Adipocyte (in vitro differentiated cells): ENCODE measurements around the gene RGMB.

Experiments
- DNase-seq: peaks from one replicate; pipeline ENCODE4 v3.0.0-alpha.2; 2015; ENCODE audit warnings: low read depth
- H3K27me3 ChIP-seq: replicated peaks from 2 replicates; pipeline ENCODE4 v1.7.0; 2013; ENCODE audit warnings: mild to moderate bottlenecking, low read length, moderate library complexity; ENCODE audit not compliant: control insufficient read depth, insufficient read depth
- H3K36me3 ChIP-seq: 2 replicates; pipeline ENCODE4 v1.7.0; 2013; ENCODE audit warnings: low read length, mild to moderate bottlenecking, moderate library complexity; ENCODE audit not compliant: control insufficient read depth, insufficient read depth, severe bottlenecking
- H3K4me1 ChIP-seq: 2 replicates; pipeline ENCODE4 v1.7.0; 2013; ENCODE audit warnings: mild to moderate bottlenecking, low read length, moderate library complexity; ENCODE audit not compliant: control insufficient read depth, insufficient read depth
- H3K4me3 ChIP-seq: 2 replicates; pipeline ENCODE4 v1.7.0; 2013; ENCODE audit warnings: mild to moderate bottlenecking, low read length, moderate library complexity
- H3K9ac ChIP-seq: 2 replicates; pipeline ENCODE4 v1.7.0; 2013; ENCODE audit warnings: mild to moderate bottlenecking, low read length, moderate library complexity
- H3K9me3 ChIP-seq: 2 replicates; pipeline ENCODE4 v1.7.0; 2013; ENCODE audit warnings: mild to moderate bottlenecking, low read length, moderate library complexity; ENCODE audit not compliant: control insufficient read depth

The RGMB gene

GRCh38 chr5:98768160-98768959, 5.1 kb upstream of the RGMB start:
- peak overlapping the region; percentile 90 for H3K4me3 ChIP-seq
- no peaks in the 10 kb centered on the region for H3K9me3 ChIP-seq
- peaks cover 14% of the 10 kb centered on the region for H3K4me1 ChIP-seq
- H3K9ac ChIP-seq = peak overlapping the region; percentile 93
- H3K27me3 ChIP-seq = no peaks in the 10 kb centered on the region
- no peaks in the 10 kb centered on the region for H3K36me3 ChIP-seq
- DNase-seq = peak; percentile 89

- Histone ChIP-seq H3K9me3 (no peaks in the 10 kb centered on the region), H3K9ac (peak overlapping the region; percentile 93), H3K4me3 (peak overlapping the region; percentile 90), H3K27me3 (no peaks in the 10 kb centered on the region), H3K4me1 (peaks cover 14% of the 10 kb centered on the region), H3K36me3 (no peaks in the 10 kb centered on the region)
- DNase-seq = no peak
These were observed 4.6 kb upstream of the RGMB start for GRCh38 chr5:98768960-98769209.

- no peaks in the 10 kb centered on the region for H3K36me3 ChIP-seq
- H3K4me3 ChIP-seq = peak overlapping the region; percentile 90
- no peaks in the 10 kb centered on the region for H3K9me3 ChIP-seq
- peak; percentile 90 for DNase-seq
- H3K4me1 ChIP-seq = peaks cover 14% of the 10 kb centered on the region
- H3K9ac ChIP-seq = peak overlapping the region; percentile 93
- no peaks in the 10 kb centered on the region for H3K27me3 ChIP-seq
These were observed 4.1 kb upstream of the RGMB start for GRCh38 chr5:98769210-98769958.

DNA sequence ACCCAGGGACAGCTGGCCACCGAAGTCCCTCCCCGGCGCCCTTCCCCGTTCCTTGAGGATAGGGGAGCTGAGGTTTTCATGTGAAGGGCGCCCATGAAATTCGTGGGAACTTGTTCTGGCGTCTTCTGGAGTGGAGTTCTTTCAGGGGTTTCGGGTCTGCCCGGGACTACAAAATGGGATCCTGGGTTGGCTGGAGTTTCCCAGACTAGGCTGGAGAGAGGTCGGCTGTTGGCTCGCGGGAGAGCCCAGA, 3.6 kb upstream of the RGMB start:
- no peak for DNase-seq
- no peaks in the 10 kb centered on the region for H3K9me3 ChIP-seq
- H3K9ac ChIP-seq = peak overlapping the region; percentile 93
- peak overlapping the region; percentile 90 for H3K4me3 ChIP-seq
- H3K4me1 ChIP-seq = peaks cover 14% of the 10 kb centered on the region
- no peaks in the 10 kb centered on the region for H3K27me3 ChIP-seq
- H3K36me3 ChIP-seq = no peaks in the 10 kb centered on the region

- Histone ChIP-seq H3K36me3 (no peaks in the 10 kb centered on the region), H3K27me3 (no peaks in the 10 kb centered on the region), H3K4me3 (peak overlapping the region; percentile 90), H3K4me1 (peaks cover 15% of the 10 kb centered on the region), H3K9me3 (no peaks in the 10 kb centered on the region), H3K9ac (peak overlapping the region; percentile 93)
- DNase-seq = peak; percentile 78
These were observed 3.1 kb upstream of the RGMB start for GRCh38 chr5:98770209-98770910.

DNA sequence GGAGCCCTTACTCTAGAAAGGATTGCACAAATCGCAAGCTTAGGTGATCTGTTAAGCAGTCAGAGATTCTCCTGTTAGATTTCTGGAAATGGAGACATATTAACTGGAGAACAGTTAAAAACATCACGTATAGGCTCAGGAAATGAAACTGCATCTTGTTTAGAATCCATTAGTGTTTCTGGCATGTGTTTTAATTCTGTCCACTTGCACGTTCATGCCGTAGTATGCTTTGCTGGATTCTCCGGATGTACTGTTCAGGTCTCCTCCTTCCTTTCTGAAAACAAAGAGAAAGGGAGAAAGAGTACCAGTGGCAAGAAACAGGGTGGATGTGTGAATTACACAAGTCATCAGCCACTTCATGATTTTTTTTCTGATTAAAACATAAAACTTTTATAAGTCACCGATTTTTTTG, 2.5 kb upstream of the RGMB start:
- no peaks in the 10 kb centered on the region for H3K9me3 ChIP-seq
- H3K27me3 ChIP-seq = no peaks in the 10 kb centered on the region
- peaks cover 20% of the 10 kb centered on the region for H3K4me1 ChIP-seq
- H3K4me3 ChIP-seq = peak overlapping the region; percentile 90
- DNase-seq = no peak
- peaks cover 2% of the 10 kb centered on the region for H3K36me3 ChIP-seq
- peak overlapping the region; percentile 93 for H3K9ac ChIP-seq

GRCh38 chr5:98771382-98772109, 1.9 kb upstream of the RGMB start:
- H3K9me3 ChIP-seq = no peaks in the 10 kb centered on the region
- H3K4me1 ChIP-seq = peaks cover 27% of the 10 kb centered on the region
- DNase-seq = peak; percentile 97
- H3K36me3 ChIP-seq = peaks cover 3% of the 10 kb centered on the region
- H3K27me3 ChIP-seq = no peaks in the 10 kb centered on the region
- H3K9ac ChIP-seq = peak overlapping the region; percentile 93
- peak overlapping the region; percentile 90 for H3K4me3 ChIP-seq

DNA sequence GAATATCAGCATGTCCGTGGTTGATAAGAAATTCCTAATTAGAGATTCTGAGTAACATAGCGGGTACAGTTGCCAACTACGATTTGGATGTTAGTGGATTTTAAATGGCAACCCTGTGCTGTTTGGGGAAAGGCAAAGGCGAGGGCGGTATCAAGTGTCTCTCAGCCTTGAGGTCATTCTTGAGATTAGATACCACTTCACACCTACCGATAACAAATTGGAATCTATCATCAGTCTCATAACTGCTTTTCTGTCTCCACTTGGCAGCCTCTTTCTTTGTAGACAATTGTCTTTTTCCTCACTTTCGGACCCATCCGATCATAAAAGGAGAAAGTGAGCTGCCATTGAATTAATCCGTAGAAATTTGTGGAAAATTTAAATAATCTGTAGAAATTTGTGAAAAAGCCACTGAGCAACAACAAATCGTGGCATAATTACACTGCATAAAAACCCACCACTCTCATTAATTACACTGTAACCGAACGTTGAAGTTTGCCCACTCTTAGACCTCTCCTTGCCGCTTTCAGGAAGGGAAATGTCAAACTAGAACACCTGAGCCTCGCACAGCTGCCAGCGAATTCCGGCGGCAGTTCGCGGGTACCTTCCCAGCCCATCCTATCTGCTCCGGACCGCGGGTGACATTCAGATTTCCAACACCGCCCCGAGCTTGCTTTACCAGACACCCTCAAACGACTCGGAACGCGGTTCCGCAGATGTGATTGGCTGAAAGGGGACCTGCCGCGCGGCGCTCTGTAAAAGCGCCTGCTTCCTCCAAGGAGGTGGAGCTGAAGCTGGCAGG, 849 bp upstream of the RGMB start:
- peak overlapping the region; percentile 90 for H3K4me3 ChIP-seq
- DNase-seq = peak; percentile 91
- peaks cover 5% of the 10 kb centered on the region for H3K36me3 ChIP-seq
- no peaks in the 10 kb centered on the region for H3K9me3 ChIP-seq
- H3K4me1 ChIP-seq = peaks cover 34% of the 10 kb centered on the region
- peak overlapping the region; percentile 93 for H3K9ac ChIP-seq
- H3K27me3 ChIP-seq = no peaks in the 10 kb centered on the region

GRCh38 chr5:98773214-98773463, 324 bp upstream of the RGMB start:
- Histone ChIP-seq H3K4me3 (peak overlapping the region; percentile 90), H3K9ac (peak overlapping the region; percentile 93), H3K27me3 (no peaks in the 10 kb centered on the region), H3K9me3 (no peaks in the 10 kb centered on the region), H3K36me3 (peaks cover 5% of the 10 kb centered on the region), H3K4me1 (peaks cover 34% of the 10 kb centered on the region)
- DNase-seq = no peak

DNA sequence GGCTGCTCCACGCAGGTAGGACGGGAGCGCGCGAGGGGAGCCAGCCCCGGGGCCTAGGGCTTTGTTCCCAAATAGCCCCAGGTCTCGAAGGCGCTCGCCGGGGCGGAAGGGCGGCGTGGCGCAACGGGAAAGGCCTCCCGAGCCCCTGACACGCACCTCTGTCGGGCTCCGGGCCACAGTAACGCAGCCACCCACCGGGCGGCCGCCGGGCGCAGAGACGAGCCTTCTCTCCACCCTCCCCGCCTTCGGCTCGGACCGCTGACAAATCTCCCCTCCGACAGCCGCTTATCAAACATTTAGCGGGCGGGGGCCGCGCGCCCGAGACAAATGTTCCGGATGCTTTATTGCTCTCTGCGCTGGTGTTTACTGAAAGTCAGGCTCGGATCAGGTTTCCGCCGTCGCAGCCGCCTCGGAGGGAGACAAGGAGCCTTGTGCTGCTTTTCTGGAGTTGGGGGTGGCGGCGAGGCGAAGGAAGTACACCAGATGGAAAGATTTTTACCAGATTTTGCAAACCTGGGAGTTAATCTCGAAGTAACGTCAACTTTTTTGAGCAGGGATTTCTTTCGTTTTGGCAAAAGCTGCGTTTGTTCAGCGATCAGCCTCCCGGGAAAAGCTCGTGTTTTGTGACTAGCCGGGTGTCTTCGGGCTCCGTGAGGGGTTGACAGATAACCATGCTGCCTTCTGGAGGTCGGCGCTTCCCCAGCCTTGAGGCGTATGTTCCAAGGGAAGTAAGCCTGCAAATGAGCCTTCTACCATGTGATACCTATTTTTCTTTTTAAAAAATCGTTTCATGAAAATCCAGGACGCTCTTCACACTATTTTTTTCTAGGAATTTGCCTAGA, 950 bp downstream of the RGMB start:
- Histone ChIP-seq H3K4me1 (peaks cover 47% of the 10 kb centered on the region), H3K9me3 (no peaks in the 10 kb centered on the region), H3K36me3 (peaks cover 8% of the 10 kb centered on the region), H3K4me3 (peak overlapping the region; percentile 90), H3K27me3 (no peaks in the 10 kb centered on the region), H3K9ac (peak overlapping the region; percentile 96)
- DNase-seq = peak; percentile 80
